Stimulated activated CD8-positive, alpha-beta memory T cell treated with anti-CD3 and anti-CD28 coated beads, Interleukin-4, amount 100 ng/mL, for 48 hours (primary cell): ENCODE results near the gene TP53AIP1.

Experiments
- DNase-seq: peaks from one replicate; pipeline ENCODE4 v3.0.0-alpha.2; 2020

TP53AIP1 gene

DNA sequence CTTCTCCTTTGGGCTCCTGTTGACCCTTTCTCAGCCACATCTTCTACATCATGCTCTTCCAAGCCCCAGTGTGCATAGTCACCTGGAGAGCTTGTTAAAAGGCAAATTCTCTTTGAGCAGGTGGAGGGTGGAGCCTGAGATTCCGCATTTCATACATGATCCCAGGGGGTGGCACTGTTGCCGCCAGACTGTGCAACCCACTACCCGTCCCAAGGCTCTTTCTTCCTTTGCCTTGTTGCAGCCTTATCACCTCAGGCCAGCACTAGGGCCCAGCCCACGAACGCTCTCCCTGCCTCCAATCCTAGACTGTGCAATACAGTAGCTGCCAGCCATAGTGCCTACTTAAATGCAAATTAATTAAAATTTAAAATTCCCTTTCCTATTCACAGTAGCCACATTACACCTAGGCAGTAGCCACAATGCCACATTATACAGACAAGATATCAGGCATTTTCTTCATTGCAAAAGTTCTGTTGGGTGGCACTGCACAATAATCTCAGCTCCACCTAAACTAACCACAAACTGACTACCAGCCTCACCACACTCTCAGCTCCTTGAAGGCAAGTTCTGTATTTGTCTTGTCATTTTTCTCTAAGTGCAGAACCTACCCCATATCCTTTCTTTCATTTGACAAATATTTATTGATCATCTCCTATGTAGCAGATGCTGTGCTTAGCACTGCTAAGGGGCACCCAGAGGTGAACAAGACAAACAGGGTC, 56.1 kb downstream of the TP53AIP1 start:
- DNase-seq = no peak
